Left ventricle myocardium inferior (tissue), 1 donor: Measurements from ENCODE around the gene RRAGB. TPM values are rescaled to one million over a fixed set of nuclear protein-coding genes. Genes with fewer than 3 reads are reported as not detected.
"Not testable (repeated sequence)": the region's sequence is repeated elsewhere in the genome, so short reads cannot be mapped to it uniquely, and the experiment has no call there.

ENCODE experiments used
- DNase-seq: peaks from one replicate; pipeline ENCODE4 v3.0.0-alpha.2; 2020
- H3K27ac ChIP-seq: fragments of 200-600 bp; replicated peaks from 2 replicates; pipeline ENCODE4 v1.8.0; 2021
- H3K27me3 ChIP-seq: fragments of 200-600 bp; 2 replicates; pipeline ENCODE4 v1.8.0; 2021; ENCODE audit warnings: low read depth
- H3K36me3 ChIP-seq: fragments of 200-600 bp; 2 replicates; pipeline ENCODE4 v1.8.0; 2021
- H3K4me1 ChIP-seq: fragments of 200-600 bp; 2 replicates; pipeline ENCODE4 v1.8.0; 2021
- H3K4me3 ChIP-seq: fragments of 200-600 bp; 2 replicates; pipeline ENCODE4 v1.8.0; 2021; ENCODE audit warnings: mild to moderate bottlenecking, moderate library complexity
- H3K9me3 ChIP-seq: fragments of 200-600 bp; replicated peaks from 2 replicates; pipeline ENCODE4 v1.8.0; 2021
- CTCF ChIP-seq: fragments of 200-600 bp; IDR thresholded peaks from 2 replicates; pipeline ENCODE4 v1.8.0; 2021; ENCODE audit warnings: antibody characterized with exemption, mild to moderate bottlenecking, borderline replicate concordance
- intact Hi-C: fragments of 100-400 bp; cut with micrococcal nuclease; formaldehyde crosslinking; loops from one replicate; pipeline ENCODE4 v1.11.0; 2022
- total RNA-seq: library from RNA; stranded (reverse); fragmentation: NEBNext Ultra II Directional; extraction: Animal tissue kit (Norgen Biotek cat#: 25700); gene quantifications from one replicate; pipeline ENCODE4 v1.2.1, GENCODE V29; 2021
- donor health status: DM: no; HTN: yes; CAD: no; lungs with severe emphysema.

Gene RRAGB
- total RNA-seq, 1 donor from 2014 or later = 11.1 TPM

DNA sequence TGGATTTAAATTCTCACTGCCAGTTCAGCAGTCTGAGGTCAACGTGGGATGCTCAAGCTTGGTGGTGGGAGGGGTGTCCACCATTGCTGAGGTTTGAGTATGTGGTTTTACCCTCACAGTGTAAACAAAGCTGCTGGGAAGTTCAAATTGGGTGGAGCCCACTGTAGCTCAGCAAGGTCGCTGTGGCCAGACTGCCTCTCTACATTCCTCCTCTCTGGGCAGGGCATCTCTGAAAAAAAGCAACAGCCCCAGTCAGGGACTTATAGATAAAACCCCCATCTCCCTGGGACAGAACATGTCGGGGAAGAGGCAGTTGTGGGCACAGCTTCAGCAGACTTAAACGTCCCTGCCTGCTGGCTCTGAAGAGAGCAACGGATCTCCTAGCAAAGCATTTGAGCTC lies 14.9 kb upstream of the RRAGB start:
- H3K27ac ChIP-seq = no peak overlapping the region
- peaks cover 7% of the 10 kb centered on the region for H3K27me3 ChIP-seq
- no peak overlapping the region for H3K4me3 ChIP-seq
- no peaks in the 10 kb centered on the region for H3K4me1 ChIP-seq
- H3K36me3 ChIP-seq = no peaks in the 10 kb centered on the region
- intact Hi-C loops = no loop called here
- no peak for TF ChIP-seq CTCF
- H3K9me3 ChIP-seq = no peaks in the 10 kb centered on the region
- DNase-seq = no peak

- H3K9me3 ChIP-seq, H3K4me1 ChIP-seq, H3K27ac ChIP-seq, H3K27me3 ChIP-seq, DNase-seq, H3K36me3 ChIP-seq, H3K4me3 ChIP-seq, intact Hi-C loops: not testable (repeated sequence)
Observed at GRCh38 chrX:55703436-55703835, 14.1 kb upstream of the RRAGB start.

GRCh38 chrX:55705066-55705465 lies 12.5 kb upstream of the RRAGB start:
- H3K27ac ChIP-seq, intact Hi-C loops, H3K4me1 ChIP-seq, H3K36me3 ChIP-seq, H3K4me3 ChIP-seq, H3K27me3 ChIP-seq, DNase-seq, H3K9me3 ChIP-seq: not testable (repeated sequence)

DNA sequence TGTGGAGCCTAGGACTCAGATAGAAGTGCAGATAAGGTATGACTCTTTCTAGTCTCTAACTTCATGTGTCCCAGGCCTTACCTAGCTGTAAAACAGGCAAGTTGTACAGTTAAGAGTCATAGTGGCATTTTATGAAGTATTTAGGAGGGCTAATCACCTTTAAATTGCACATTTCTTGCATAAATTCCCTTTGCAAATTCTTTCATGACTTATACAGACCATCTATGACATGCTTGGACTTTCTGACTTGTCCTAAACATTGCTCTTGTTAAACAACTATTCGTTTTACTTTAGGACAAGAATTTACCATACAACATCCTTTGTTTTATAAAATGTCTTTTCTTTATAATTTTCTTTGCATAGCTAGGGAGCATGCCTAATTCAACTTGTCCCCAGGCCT lies 7.8 kb upstream of the RRAGB start:
- intact Hi-C loops = no loop called here
- H3K9me3 ChIP-seq = peaks cover 6% of the 10 kb centered on the region
- no peaks in the 10 kb centered on the region for H3K27me3 ChIP-seq
- no peak overlapping the region for H3K4me3 ChIP-seq
- H3K27ac ChIP-seq = no peak overlapping the region
- H3K4me1 ChIP-seq = no peaks in the 10 kb centered on the region
- DNase-seq = no peak
- TF ChIP-seq CTCF = no peak
- no peaks in the 10 kb centered on the region for H3K36me3 ChIP-seq

- DNase-seq = no peak
- TF ChIP-seq CTCF = no peak
- Histone ChIP-seq H3K36me3 (no peaks in the 10 kb centered on the region), H3K27ac (no peak overlapping the region), H3K4me3 (no peak overlapping the region), H3K27me3 (no peaks in the 10 kb centered on the region), H3K4me1 (no peaks in the 10 kb centered on the region), H3K9me3 (peaks cover 6% of the 10 kb centered on the region)
- intact Hi-C loops = no loop called here
Observed at GRCh38 chrX:55710701-55711100, 6.8 kb upstream of the RRAGB start.

- H3K27me3 ChIP-seq = no peaks in the 10 kb centered on the region
- no peaks in the 10 kb centered on the region for H3K36me3 ChIP-seq
- no peak overlapping the region for H3K27ac ChIP-seq
- H3K4me1 ChIP-seq = peaks cover 5% of the 10 kb centered on the region
- intact Hi-C loops = no loop called here
- H3K4me3 ChIP-seq = no peak overlapping the region
- no peak for TF ChIP-seq CTCF
- peaks cover 6% of the 10 kb centered on the region for H3K9me3 ChIP-seq
- DNase-seq = no peak
Observed at GRCh38 chrX:55713631-55714030, 3.9 kb upstream of the RRAGB start.

DNA sequence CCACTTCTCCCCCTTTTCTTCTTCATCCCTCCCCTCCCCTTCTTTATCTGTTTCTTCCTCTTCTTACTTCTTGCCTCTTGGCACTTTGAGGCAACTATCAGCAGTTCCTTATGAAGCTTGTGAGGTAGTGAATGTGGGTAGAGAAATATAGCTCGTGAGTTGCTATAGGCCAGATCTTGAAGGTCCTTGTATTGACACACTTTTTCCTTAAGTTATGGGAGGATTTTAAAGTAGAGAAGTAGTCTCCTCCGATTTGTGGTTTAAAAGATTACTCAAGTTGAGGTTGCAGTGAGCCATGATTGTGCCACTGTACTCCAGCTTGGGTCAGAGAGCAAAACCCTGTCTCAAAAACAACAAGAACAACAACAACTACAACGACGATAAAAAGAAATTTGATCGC lies 3.4 kb upstream of the RRAGB start:
- no peaks in the 10 kb centered on the region for H3K36me3 ChIP-seq
- TF ChIP-seq CTCF = no peak
- H3K4me1 ChIP-seq = peaks cover 10% of the 10 kb centered on the region
- H3K4me3 ChIP-seq = no peak overlapping the region
- no peak overlapping the region for H3K27ac ChIP-seq
- DNase-seq = no peak
- intact Hi-C loops = no loop called here
- H3K27me3 ChIP-seq = no peaks in the 10 kb centered on the region
- H3K9me3 ChIP-seq = peaks cover 6% of the 10 kb centered on the region
